ENCODE results near the gene ZNF611. TPM values are rescaled to one million over a fixed set of nuclear protein-coding genes. Genes with fewer than 3 reads are reported as not detected.
"Not testable (repeated sequence)": the region's sequence is repeated elsewhere in the genome, so short reads cannot be mapped to it uniquely, and the experiment has no call there.

The ZNF611 gene
- total RNA-seq, 1 donor from 2014 or later: 30.6 TPM

DNA sequence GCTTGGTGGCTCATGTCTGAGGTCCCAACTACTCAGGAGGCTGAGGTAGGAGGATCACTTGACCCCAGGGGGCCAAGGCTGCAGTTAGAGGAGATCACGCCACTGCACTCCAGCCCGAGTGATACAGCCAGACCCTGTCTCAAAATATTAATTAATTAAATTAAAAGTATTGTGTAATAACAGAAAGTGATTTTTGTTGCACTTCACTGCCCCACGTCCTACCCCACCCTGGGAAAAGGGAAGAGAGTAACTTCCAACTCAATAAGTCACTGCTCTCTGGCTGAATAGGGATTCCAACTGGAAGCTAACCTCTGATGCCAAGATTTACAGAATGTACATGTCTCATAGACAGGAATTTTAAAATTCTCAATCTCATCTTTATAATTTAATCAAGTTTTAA is 47.2 kb downstream of the ZNF611 start:
- intact Hi-C loops (cut with micrococcal nuclease): no loop called here

GRCh38 chr19:52685811-52686210 is 49.0 kb downstream of the ZNF611 start:
- intact Hi-C loops (cut with micrococcal nuclease): no loop called here

GRCh38 chr19:52681216-52681615 is 53.6 kb downstream of the ZNF611 start:
- intact Hi-C loops (cut with micrococcal nuclease): not testable (repeated sequence)

- intact Hi-C loops (cut with micrococcal nuclease): no loop called here
These were observed 55.2 kb downstream of the ZNF611 start for GRCh38 chr19:52679598-52679997.

GRCh38 chr19:52675239-52675638 is 59.6 kb downstream of the ZNF611 start:
- intact Hi-C loops (cut with micrococcal nuclease): not testable (repeated sequence)

DNA sequence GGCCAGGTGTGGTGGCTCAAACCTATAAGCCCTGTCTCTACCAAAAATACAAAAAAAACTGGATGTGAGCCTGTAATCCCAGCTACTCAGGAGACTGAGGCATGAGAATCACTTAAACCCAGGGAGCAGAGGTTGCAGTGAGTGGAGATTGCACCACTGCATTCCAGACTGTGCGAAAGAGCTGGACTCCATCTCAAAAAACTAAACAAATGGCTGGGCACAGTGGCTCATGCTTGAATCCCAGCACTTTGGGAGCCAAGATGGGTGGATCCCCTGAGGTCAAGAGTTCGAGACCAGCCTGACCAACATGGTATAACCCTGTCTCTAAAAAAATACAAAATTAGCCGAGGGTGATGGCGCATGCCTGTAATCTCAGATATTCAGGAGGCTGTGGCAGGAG is 61.8 kb downstream of the ZNF611 start:
- intact Hi-C loops (cut with micrococcal nuclease): no loop called here

DNA sequence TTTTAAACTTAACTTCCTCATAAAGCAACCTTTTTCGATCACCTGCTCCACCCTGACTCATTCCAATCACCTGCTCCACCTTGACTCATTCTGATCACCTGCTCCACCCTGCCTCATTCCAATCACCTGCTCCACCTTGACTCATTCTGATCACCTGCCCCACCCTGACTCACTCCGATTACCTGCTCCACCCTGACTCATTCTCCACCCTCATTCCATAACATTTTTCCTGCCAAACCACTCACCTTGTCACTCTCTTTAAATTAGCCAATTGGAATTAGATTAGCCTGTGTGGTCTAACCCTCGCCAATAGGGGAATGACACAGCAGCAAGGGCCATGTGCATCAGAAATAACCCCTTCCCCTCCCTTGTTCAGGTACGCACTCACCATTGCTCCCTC is 64.8 kb downstream of the ZNF611 start:
- intact Hi-C loops (cut with micrococcal nuclease): no loop called here

- intact Hi-C loops (cut with micrococcal nuclease): no loop called here
These were observed 65.3 kb downstream of the ZNF611 start for GRCh38 chr19:52669586-52669985.

DNA sequence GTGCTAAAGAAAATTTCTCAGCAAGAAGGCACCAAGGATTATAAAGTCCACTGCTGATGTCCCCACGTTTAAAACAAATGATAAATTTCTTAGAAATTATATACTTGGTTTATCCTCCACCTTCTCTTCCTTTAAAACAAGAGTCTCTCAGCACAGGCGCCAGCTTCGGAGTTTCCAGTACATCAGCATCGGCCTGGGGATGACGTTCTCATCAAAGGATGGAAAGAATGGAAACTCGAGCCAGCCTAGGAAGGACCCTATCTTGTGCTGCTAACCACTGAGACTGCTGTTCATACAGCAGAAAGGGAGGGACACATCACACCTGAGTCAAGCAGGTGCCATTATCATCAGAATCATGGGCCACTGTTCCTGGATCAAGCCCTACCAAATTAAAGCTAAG is 66.9 kb downstream of the ZNF611 start:
- intact Hi-C loops (cut with micrococcal nuclease): no loop called here

DNA sequence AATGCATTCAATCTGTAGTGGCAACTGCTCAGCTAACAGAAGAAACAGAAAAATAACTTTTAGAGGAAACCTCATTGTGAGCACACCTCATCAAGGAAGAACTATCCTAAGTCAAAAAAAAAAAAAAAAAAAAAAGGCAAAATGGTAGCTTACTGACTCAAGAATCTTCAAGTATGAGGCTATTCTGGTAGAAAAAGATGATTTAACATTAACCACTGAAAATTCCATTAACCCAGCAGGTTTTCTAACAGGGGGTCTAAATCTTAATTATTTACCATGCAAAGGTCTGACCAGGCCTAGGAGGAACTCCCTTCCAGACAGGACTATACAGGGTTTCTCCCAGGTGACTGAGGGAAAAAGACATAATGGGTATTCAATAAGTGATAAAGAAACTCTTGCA is 68.3 kb downstream of the ZNF611 start:
- intact Hi-C loops (cut with micrococcal nuclease): no loop called here

- intact Hi-C loops (cut with micrococcal nuclease): no loop called here
These were observed 69.3 kb downstream of the ZNF611 start for GRCh38 chr19:52665529-52665928.

- intact Hi-C loops (cut with micrococcal nuclease): no loop called here
These were observed 69.8 kb downstream of the ZNF611 start for GRCh38 chr19:52665027-52665426.

GRCh38 chr19:52664461-52664860 is 70.4 kb downstream of the ZNF611 start:
- intact Hi-C loops (cut with micrococcal nuclease): no loop called here

GRCh38 chr19:52662631-52663030 is 72.2 kb downstream of the ZNF611 start:
- intact Hi-C loops (cut with micrococcal nuclease): no loop called here

GRCh38 chr19:52660981-52661380 is 73.9 kb downstream of the ZNF611 start:
- intact Hi-C loops (cut with micrococcal nuclease): no loop called here

DNA sequence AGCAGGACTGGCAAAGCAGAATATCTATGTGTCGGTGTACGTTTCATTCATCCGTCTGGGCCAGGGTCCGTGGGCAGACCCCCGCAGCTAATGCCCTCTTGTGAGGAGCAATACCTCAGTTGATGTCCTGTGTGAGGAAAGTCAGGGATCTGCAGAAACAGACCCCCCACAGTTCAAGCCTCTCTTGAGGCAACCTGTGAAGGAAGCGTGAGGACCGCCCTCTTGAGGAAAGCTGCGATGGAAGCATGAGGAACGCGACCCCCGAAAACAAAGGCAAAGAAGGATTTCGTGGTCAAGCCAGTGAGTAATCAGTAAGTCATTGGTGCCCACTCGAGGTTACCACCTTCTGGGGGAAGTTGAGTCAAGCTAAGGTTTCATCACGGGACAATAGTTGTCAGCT is 75.8 kb downstream of the ZNF611 start:
- intact Hi-C loops (cut with micrococcal nuclease): no loop called here

DNA sequence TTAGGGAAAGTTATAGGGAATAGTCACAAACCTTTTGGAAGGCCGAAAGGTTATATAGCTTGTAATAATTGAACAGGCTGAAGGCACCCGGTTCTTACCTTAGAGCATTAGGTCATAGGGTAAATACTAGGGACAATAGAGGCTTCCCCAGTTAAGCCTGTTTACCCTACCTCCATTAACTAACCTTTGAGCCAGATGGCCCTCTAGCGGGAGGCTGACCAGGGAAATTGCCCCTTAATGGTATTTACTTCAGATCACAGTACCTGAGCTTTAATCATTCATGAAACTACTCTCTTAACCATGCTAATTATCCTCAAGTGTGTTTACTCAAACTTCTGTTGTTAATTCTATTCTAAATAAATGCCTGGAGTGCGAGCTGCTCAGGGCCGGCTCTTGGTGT is 76.2 kb downstream of the ZNF611 start:
- intact Hi-C loops (cut with micrococcal nuclease): no loop called here

GRCh38 chr19:52653161-52653560 is 81.7 kb downstream of the ZNF611 start:
- intact Hi-C loops (cut with micrococcal nuclease): no loop called here

Other genes with a start within 250 kb of the ZNF611 start
- gene ZNF808, start 207.4 kb downstream of the ZNF611 start, total RNA-seq: 27.4 and 28.2 TPM in 2 replicates
- 26.8 and 29.1 TPM in 2 replicates for gene ZNF701, start 164.8 kb downstream of the ZNF611 start, total RNA-seq
- gene ZNF83, start 96.7 kb downstream of the ZNF611 start, total RNA-seq: 40.7 and 42.6 TPM in 2 replicates
- gene ZNF600, start 51.7 kb upstream of the ZNF611 start, total RNA-seq: 16.3 and 16.6 TPM in 2 replicates
- 19.4 and 23.2 TPM in 2 replicates for gene ZNF28, start 86.6 kb upstream of the ZNF611 start, total RNA-seq
- gene ZNF468, start 122.6 kb upstream of the ZNF611 start, total RNA-seq: 18.5 and 20.5 TPM in 2 replicates
- 11.4 TPM in 2 replicates for gene ZNF320, start 162.6 kb upstream of the ZNF611 start, total RNA-seq
- gene ZNF888, start 188.4 kb upstream of the ZNF611 start, total RNA-seq: 5.9 and 6.1 TPM in 2 replicates
- 8.7 and 10.8 TPM in 2 replicates for gene ZNF816, start 227.8 kb upstream of the ZNF611 start, total RNA-seq